ENCODE data around the gene DHX34.

- TF ChIP-seq ZNF274 (IDR thresholded peaks at IDR 0.05; ENCODE audit: low read depth, low read length), result no peak
- TF ChIP-seq YY1 (IDR thresholded peaks at IDR 0.05; ENCODE audit: insufficient read depth, insufficient read length), result no peak
These were observed 41.7 kb downstream of the DHX34 start for GRCh38 chr19:47390533-47391488.

Data from NT2/D1 (cell line).